HEK293 (cell line): ENCODE results near the gene ENTREP3.

Experiments
- IKZF3 ChIP-seq: fragments of 450-650 bp; IDR thresholded peaks from 2 replicates; pipeline ENCODE4 v1.5.0; 2018; ENCODE audit warnings: missing biosample characterization, mild to moderate bottlenecking, missing genetic modification characterization, moderate library complexity
- INSM2 ChIP-seq: fragments of 450-650 bp; formaldehyde crosslinking; IDR thresholded peaks from 2 replicates; pipeline ENCODE4 v1.5.1; 2016; ENCODE audit warnings: missing biosample characterization, missing genetic modification characterization
- KLF7 ChIP-seq: fragments of 450-650 bp; formaldehyde crosslinking; IDR thresholded peaks from 2 replicates; pipeline ENCODE4 v1.5.1; 2016; ENCODE audit warnings: missing biosample characterization, missing genetic modification characterization, borderline replicate concordance
- PRDM10 ChIP-seq: fragments of 450-650 bp; formaldehyde crosslinking; IDR thresholded peaks from 2 replicates; pipeline ENCODE4 v1.5.1; 2016; ENCODE audit warnings: missing biosample characterization, missing genetic modification characterization
- PRDM4 ChIP-seq: fragments of 450-650 bp; formaldehyde crosslinking; IDR thresholded peaks from 2 replicates; pipeline ENCODE4 v1.5.1; 2017; ENCODE audit warnings: missing biosample characterization, missing genetic modification characterization
- YY2 ChIP-seq: fragments of 450-650 bp; formaldehyde crosslinking; IDR thresholded peaks from 2 replicates; pipeline ENCODE4 v1.5.1; 2016; ENCODE audit warnings: missing biosample characterization, missing genetic modification characterization
- ZFP37 ChIP-seq: fragments of 450-650 bp; formaldehyde crosslinking; IDR thresholded peaks from 2 replicates; pipeline ENCODE4 v1.5.1; 2016; ENCODE audit warnings: missing biosample characterization, missing genetic modification characterization
- ZNF16 ChIP-seq: fragments of 450-650 bp; formaldehyde crosslinking; IDR thresholded peaks from 2 replicates; pipeline ENCODE4 v1.5.1; 2016; ENCODE audit warnings: low read depth, missing biosample characterization, missing genetic modification characterization
- ZNF214 ChIP-seq: fragments of 450-650 bp; formaldehyde crosslinking; IDR thresholded peaks from 2 replicates; pipeline ENCODE4 v1.5.1; 2017; ENCODE audit warnings: missing biosample characterization, mild to moderate bottlenecking, missing genetic modification characterization, borderline replicate concordance
- ZNF26 ChIP-seq: fragments of 450-650 bp; formaldehyde crosslinking; IDR thresholded peaks from 2 replicates; pipeline ENCODE4 v1.5.1; 2016; ENCODE audit warnings: missing biosample characterization, missing genetic modification characterization
- ZNF350 ChIP-seq: fragments of 450-650 bp; formaldehyde crosslinking; IDR thresholded peaks from 2 replicates; pipeline ENCODE4 v1.5.0; 2017; ENCODE audit warnings: missing biosample characterization, mild to moderate bottlenecking, missing genetic modification characterization
- ZNF366 ChIP-seq: fragments of 450-650 bp; formaldehyde crosslinking; conservative IDR thresholded peaks from 2 replicates; pipeline ENCODE4 v1.5.1; 2016; ENCODE audit warnings: missing biosample characterization, missing genetic modification characterization
- ZNF510 ChIP-seq: fragments of 450-650 bp; formaldehyde crosslinking; IDR thresholded peaks from 2 replicates; pipeline ENCODE4 v1.5.1; 2018; ENCODE audit warnings: mild to moderate bottlenecking, missing genetic modification characterization, missing biosample characterization; ENCODE audit not compliant: insufficient replicate concordance
- ZNF580 ChIP-seq: fragments of 450-650 bp; formaldehyde crosslinking; IDR thresholded peaks from 2 replicates; pipeline ENCODE4 v1.5.1; 2016; ENCODE audit warnings: missing biosample characterization, missing genetic modification characterization
- ZNF660 ChIP-seq: fragments of 450-650 bp; IDR thresholded peaks from 2 replicates; pipeline ENCODE4 v1.5.1; 2018; ENCODE audit warnings: missing biosample characterization, mild to moderate bottlenecking, missing genetic modification characterization
- ZSCAN16 ChIP-seq: fragments of 450-650 bp; formaldehyde crosslinking; IDR thresholded peaks from 2 replicates; pipeline ENCODE4 v1.5.1; 2016; ENCODE audit warnings: missing biosample characterization, missing genetic modification characterization
- ZSCAN30 ChIP-seq: fragments of 450-650 bp; IDR thresholded peaks from 2 replicates; pipeline ENCODE4 v1.5.1; 2018; ENCODE audit warnings: missing biosample characterization, mild to moderate bottlenecking, missing genetic modification characterization, moderate library complexity
- TF ChIP-seq, protein P1 (sequence below): fragments of 450-650 bp; formaldehyde crosslinking; IDR thresholded peaks from 2 replicates; pipeline ENCODE4 v1.5.1; 2016; ENCODE audit warnings: missing biosample characterization, missing genetic modification characterization
- TF ChIP-seq, protein P2 (sequence below): fragments of 450-650 bp; formaldehyde crosslinking; IDR thresholded peaks from 2 replicates; pipeline ENCODE4 v1.5.1; 2017; ENCODE audit warnings: missing biosample characterization, missing genetic modification characterization
- TF ChIP-seq, protein P3 (sequence below): fragments of 450-650 bp; formaldehyde crosslinking; IDR thresholded peaks from 2 replicates; pipeline ENCODE4 v1.5.1; 2016; ENCODE audit warnings: missing biosample characterization, missing genetic modification characterization
- TF ChIP-seq, protein P4 (sequence below): fragments of 450-650 bp; formaldehyde crosslinking; optimal IDR thresholded peaks from 2 replicates; pipeline ENCODE3; 2016; ENCODE audit warnings: missing biosample characterization, mild to moderate bottlenecking, missing genetic modification characterization

The ENTREP3 gene

GRCh38 chr1:155227261-155228095, 27.8 kb downstream of the ENTREP3 start (continued):
- no peak for TF ChIP-seq ZNF580
- peak; percentile 48; the same call in 1 of the 2 replicates for TF ChIP-seq ZSCAN30
- no peak; the same call in 1 of the 2 replicates for TF ChIP-seq ZNF214
- no peak for TF ChIP-seq ZNF350 (tag by site-specific recombination)
- TF ChIP-seq, protein P1, sequence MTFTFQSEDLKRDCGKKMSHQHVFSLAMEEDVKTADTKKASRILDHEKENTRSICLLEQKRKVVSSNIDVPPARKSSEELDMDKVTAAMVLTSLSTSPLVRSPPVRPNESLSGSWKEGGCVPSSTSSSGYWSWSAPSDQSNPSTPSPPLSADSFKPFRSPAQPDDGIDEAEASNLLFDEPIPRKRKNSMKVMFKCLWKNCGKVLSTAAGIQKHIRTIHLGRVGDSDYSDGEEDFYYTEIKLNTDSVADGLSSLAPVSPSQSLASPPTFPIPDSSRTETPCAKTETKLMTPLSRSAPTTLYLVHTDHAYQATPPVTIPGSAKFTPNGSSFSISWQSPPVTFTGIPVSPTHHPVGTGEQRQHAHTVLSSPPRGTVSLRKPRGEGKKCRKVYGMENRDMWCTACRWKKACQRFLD (tag by site-specific recombination) = no peak
- no peak for TF ChIP-seq ZNF510 (tag by site-specific recombination)
- TF ChIP-seq PRDM4 (tag by site-specific recombination) = peak; percentile 49; the same call in 1 of the 2 replicates
- TF ChIP-seq ZNF660 = peak; percentile 85
- TF ChIP-seq, protein P2, sequence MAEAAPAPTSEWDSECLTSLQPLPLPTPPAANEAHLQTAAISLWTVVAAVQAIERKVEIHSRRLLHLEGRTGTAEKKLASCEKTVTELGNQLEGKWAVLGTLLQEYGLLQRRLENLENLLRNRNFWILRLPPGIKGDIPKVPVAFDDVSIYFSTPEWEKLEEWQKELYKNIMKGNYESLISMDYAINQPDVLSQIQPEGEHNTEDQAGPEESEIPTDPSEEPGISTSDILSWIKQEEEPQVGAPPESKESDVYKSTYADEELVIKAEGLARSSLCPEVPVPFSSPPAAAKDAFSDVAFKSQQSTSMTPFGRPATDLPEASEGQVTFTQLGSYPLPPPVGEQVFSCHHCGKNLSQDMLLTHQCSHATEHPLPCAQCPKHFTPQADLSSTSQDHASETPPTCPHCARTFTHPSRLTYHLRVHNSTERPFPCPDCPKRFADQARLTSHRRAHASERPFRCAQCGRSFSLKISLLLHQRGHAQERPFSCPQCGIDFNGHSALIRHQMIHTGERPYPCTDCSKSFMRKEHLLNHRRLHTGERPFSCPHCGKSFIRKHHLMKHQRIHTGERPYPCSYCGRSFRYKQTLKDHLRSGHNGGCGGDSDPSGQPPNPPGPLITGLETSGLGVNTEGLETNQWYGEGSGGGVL (tag by site-specific recombination) = no peak
- TF ChIP-seq ZSCAN16 = no peak
- TF ChIP-seq, protein P3, sequence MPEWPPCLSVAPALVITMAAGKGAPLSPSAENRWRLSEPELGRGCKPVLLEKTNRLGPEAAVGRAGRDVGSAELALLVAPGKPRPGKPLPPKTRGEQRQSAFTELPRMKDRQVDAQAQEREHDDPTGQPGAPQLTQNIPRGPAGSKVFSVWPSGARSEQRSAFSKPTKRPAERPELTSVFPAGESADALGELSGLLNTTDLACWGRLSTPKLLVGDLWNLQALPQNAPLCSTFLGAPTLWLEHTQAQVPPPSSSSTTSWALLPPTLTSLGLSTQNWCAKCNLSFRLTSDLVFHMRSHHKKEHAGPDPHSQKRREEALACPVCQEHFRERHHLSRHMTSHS (tag by site-specific recombination) = no peak
- no peak for TF ChIP-seq YY2 (tag by site-specific recombination)
- TF ChIP-seq PRDM10 (tag by site-specific recombination) = peak; percentile 61
- no peak for TF ChIP-seq ZFP37 (tag by site-specific recombination)
- no peak for TF ChIP-seq ZNF16
- TF ChIP-seq, protein P4, sequence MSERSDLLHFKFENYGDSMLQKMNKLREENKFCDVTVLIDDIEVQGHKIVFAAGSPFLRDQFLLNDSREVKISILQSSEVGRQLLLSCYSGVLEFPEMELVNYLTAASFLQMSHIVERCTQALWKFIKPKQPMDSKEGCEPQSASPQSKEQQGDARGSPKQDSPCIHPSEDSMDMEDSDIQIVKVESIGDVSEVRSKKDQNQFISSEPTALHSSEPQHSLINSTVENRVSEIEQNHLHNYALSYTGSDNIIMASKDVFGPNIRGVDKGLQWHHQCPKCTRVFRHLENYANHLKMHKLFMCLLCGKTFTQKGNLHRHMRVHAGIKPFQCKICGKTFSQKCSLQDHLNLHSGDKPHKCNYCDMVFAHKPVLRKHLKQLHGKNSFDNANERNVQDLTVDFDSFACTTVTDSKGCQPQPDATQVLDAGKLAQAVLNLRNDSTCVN = peak; percentile 83
- TF ChIP-seq ZNF366 (tag by site-specific recombination) = no peak
- TF ChIP-seq INSM2 (tag by site-specific recombination) = peak; percentile 53
- no peak; the same call in 1 of the 2 replicates for TF ChIP-seq IKZF3 (tag by site-specific recombination)
- TF ChIP-seq ZNF26 (tag by site-specific recombination) = no peak
- 0 out of 2 replicates have a peak, but pooled peaks have one; percentile 23 for TF ChIP-seq KLF7 (tag by site-specific recombination)
